IPS DF 4.7 (cell line): ENCODE measurements around the gene NOS1.
"Not testable (repeated sequence)": the region's sequence is repeated elsewhere in the genome, so short reads cannot be mapped to it uniquely, and the experiment has no call there.

ENCODE experiments used
- DNase-seq: peaks from one replicate; pipeline ENCODE4 v3.0.0-alpha.2; 2013; ENCODE audit warnings: low spot score; ENCODE audit errors: extremely low read depth

NOS1 gene

GRCh38 chr12:117272690-117273089 is 88.7 kb downstream of the NOS1 start:
- DNase-seq: no peak

GRCh38 chr12:117262749-117263148 is 98.7 kb downstream of the NOS1 start:
- DNase-seq: no peak

GRCh38 chr12:117261247-117261646 is 100.2 kb downstream of the NOS1 start:
- DNase-seq: no peak

- DNase-seq: no peak
Measured at GRCh38 chr12:117255386-117255785, 106.0 kb downstream of the NOS1 start.

GRCh38 chr12:117243488-117243887 is 117.9 kb downstream of the NOS1 start:
- no peak for DNase-seq

- DNase-seq: no peak
Measured at GRCh38 chr12:117241697-117242096, 119.7 kb downstream of the NOS1 start.

GRCh38 chr12:117240081-117240755 is 121.2 kb downstream of the NOS1 start:
- no peak for DNase-seq

GRCh38 chr12:117236456-117237001 is 124.9 kb downstream of the NOS1 start:
- DNase-seq: peak; percentile 75

GRCh38 chr12:117235261-117235660 is 126.2 kb downstream of the NOS1 start:
- no peak for DNase-seq

- DNase-seq: no peak
Measured at GRCh38 chr12:117234441-117234840, 127.0 kb downstream of the NOS1 start.

- no peak for DNase-seq
Measured at GRCh38 chr12:117231750-117232149, 129.7 kb downstream of the NOS1 start.

GRCh38 chr12:117228239-117228638 is 133.2 kb downstream of the NOS1 start:
- DNase-seq: no peak

- no peak for DNase-seq
Measured at GRCh38 chr12:117227000-117227653, 134.3 kb downstream of the NOS1 start.

- no peak for DNase-seq
Measured at GRCh38 chr12:117226505-117226904, 134.9 kb downstream of the NOS1 start.

- no peak for DNase-seq
Measured at GRCh38 chr12:117225179-117225578, 136.2 kb downstream of the NOS1 start.

GRCh38 chr12:117220947-117221346 is 140.5 kb downstream of the NOS1 start:
- not testable (repeated sequence) for DNase-seq

- DNase-seq: no peak
Measured at GRCh38 chr12:117218149-117218548, 143.3 kb downstream of the NOS1 start.

GRCh38 chr12:117216686-117217085 is 144.7 kb downstream of the NOS1 start:
- no peak for DNase-seq

GRCh38 chr12:117214797-117215196 is 146.6 kb downstream of the NOS1 start:
- no peak for DNase-seq

- DNase-seq: no peak
Measured at GRCh38 chr12:117213295-117213808, 148.1 kb downstream of the NOS1 start.

- peak; percentile 85 for DNase-seq
Measured at GRCh38 chr12:117212563-117213190, 148.7 kb downstream of the NOS1 start.

- DNase-seq: no peak
Measured at GRCh38 chr12:117210266-117210918, 151.0 kb downstream of the NOS1 start.
